SU-DHL-6 (cell line): ENCODE measurements around the gene ARID4A.

Experiments
- H2AFZ ChIP-seq: fragments of 200-600 bp; sonication (generic); 2 replicates; pipeline ENCODE4 v1.6.1; 2014; ENCODE audit warnings: low read depth, mild to moderate bottlenecking, moderate library complexity, mixed read lengths, antibody characterized with exemption, low read length; ENCODE audit not compliant: severe bottlenecking
- H3F3A ChIP-seq: fragments of 200-600 bp; shearing (Covaris generic); 2 replicates; pipeline ENCODE4 v1.6.0; 2016; ENCODE audit warnings: antibody characterized with exemption, mild to moderate bottlenecking; ENCODE audit not compliant: insufficient read depth
- H3K27ac ChIP-seq: fragments of 200-600 bp; sonication (generic); 2 replicates; pipeline ENCODE4 v1.5.1; 2016; ENCODE audit warnings: low read depth, mild to moderate bottlenecking, low read length, moderate library complexity, mixed read lengths
- H3K27me3 ChIP-seq: fragments of 200-600 bp; sonication (generic), shearing (Covaris generic); 2 replicates; pipeline ENCODE4 v1.6.0; 2014; ENCODE audit warnings: mild to moderate bottlenecking, low read length
- H3K36me3 ChIP-seq: fragments of 200-600 bp; sonication (generic); 2 replicates; pipeline ENCODE4 v1.6.1; 2014; ENCODE audit warnings: mild to moderate bottlenecking, low read length, mixed read lengths
- H3K4me2 ChIP-seq: fragments of 300-600, 200-600 bp; shearing (Covaris generic), sonication (generic); 2 replicates; pipeline ENCODE4 v1.6.0; 2014; ENCODE audit warnings: low read length, low read depth, mild to moderate bottlenecking; ENCODE audit not compliant: poor library complexity, severe bottlenecking
- H3K4me3 ChIP-seq: fragments of 200-600 bp; sonication (generic); 2 replicates; pipeline ENCODE4 v1.5.1; 2014; ENCODE audit warnings: antibody characterized with exemption, low read length, mild to moderate bottlenecking, mixed read lengths; ENCODE audit not compliant: insufficient read depth, poor library complexity, severe bottlenecking
- H3K79me2 ChIP-seq: fragments of 200-600 bp; sonication (generic); 2 replicates; pipeline ENCODE4 v1.6.1; 2014; ENCODE audit warnings: mild to moderate bottlenecking, low read length, moderate library complexity; ENCODE audit not compliant: insufficient read depth
- H3K9ac ChIP-seq: fragments of 200-600 bp; sonication (generic); 2 replicates; pipeline ENCODE4 v1.7.0; 2014; ENCODE audit warnings: mild to moderate bottlenecking, low read length
- H3K9me2 ChIP-seq: fragments of 200-600 bp; sonication (generic); replicated peaks from 2 replicates; pipeline ENCODE4 v1.6.1; 2014; ENCODE audit warnings: low read length; ENCODE audit not compliant: insufficient read depth
- H3K9me3 ChIP-seq: fragments of 200-600 bp; sonication (generic); 2 replicates; pipeline ENCODE4 v1.6.1; 2014; ENCODE audit warnings: low read length, mixed read lengths; ENCODE audit not compliant: insufficient read depth
- H4K20me1 ChIP-seq: fragments of 200-600 bp; sonication (generic); 2 replicates; pipeline ENCODE4 v1.6.1; 2014; ENCODE audit warnings: low read depth, mild to moderate bottlenecking, antibody characterized with exemption, low read length, moderate library complexity, mixed read lengths
- EZH2phosphoT487 ChIP-seq: fragments of 200-600 bp; sonication (generic), shearing (Covaris generic); conservative IDR thresholded peaks from 2 replicates; pipeline ENCODE4 v1.6.1; 2018; ENCODE audit warnings: mild to moderate bottlenecking, antibody characterized with exemption, low read length, moderate library complexity, mixed read lengths
- TF ChIP-seq, protein P1 (sequence below): fragments of 200-600 bp; sonication (generic); IDR thresholded peaks from one replicate; pipeline ENCODE4 v1.5.1; 2017; ENCODE audit warnings: antibody characterized with exemption, mild to moderate bottlenecking, low read length, moderate library complexity; ENCODE audit not compliant: insufficient read depth, poor library complexity, severe bottlenecking

Gene ARID4A

GRCh38 chr14:58278177-58278576 lies 20.2 kb upstream of the ARID4A start:
- Histone ChIP-seq H3K27me3 (no peaks in the 10 kb centered on the region), H3K4me2 (no peak overlapping the region), H3K79me2 (peaks cover 90% of the 10 kb centered on the region), H3K9me2 (no peaks in the 10 kb centered on the region), H3F3A (peaks cover 27% of the 10 kb centered on the region), H4K20me1 (peaks cover 4% of the 10 kb centered on the region; the same call in 1 of the 2 replicates), H3K4me3 (no peak overlapping the region), H3K9me3 (no peaks in the 10 kb centered on the region), H3K9ac (no peak overlapping the region), H3K27ac (no peak overlapping the region), H3K36me3 (peaks cover 35% of the 10 kb centered on the region; the same call in 1 of the 2 replicates), H2AFZ (no peak overlapping the region)
- TF ChIP-seq, protein P1, sequence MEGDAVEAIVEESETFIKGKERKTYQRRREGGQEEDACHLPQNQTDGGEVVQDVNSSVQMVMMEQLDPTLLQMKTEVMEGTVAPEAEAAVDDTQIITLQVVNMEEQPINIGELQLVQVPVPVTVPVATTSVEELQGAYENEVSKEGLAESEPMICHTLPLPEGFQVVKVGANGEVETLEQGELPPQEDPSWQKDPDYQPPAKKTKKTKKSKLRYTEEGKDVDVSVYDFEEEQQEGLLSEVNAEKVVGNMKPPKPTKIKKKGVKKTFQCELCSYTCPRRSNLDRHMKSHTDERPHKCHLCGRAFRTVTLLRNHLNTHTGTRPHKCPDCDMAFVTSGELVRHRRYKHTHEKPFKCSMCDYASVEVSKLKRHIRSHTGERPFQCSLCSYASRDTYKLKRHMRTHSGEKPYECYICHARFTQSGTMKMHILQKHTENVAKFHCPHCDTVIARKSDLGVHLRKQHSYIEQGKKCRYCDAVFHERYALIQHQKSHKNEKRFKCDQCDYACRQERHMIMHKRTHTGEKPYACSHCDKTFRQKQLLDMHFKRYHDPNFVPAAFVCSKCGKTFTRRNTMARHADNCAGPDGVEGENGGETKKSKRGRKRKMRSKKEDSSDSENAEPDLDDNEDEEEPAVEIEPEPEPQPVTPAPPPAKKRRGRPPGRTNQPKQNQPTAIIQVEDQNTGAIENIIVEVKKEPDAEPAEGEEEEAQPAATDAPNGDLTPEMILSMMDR: no peak
- no peak for TF ChIP-seq EZH2phosphoT487

GRCh38 chr14:58280954-58281787 lies 17.2 kb upstream of the ARID4A start:
- H3K36me3 ChIP-seq: peaks cover 46% of the 10 kb centered on the region
- H3K9me2 ChIP-seq: no peaks in the 10 kb centered on the region
- 0 out of 2 replicates have a peak, but pooled peaks cover 4% of the 10 kb centered on the region for H4K20me1 ChIP-seq
- no peak overlapping the region for H3K4me3 ChIP-seq
- no peak overlapping the region for H3K27ac ChIP-seq
- H3F3A ChIP-seq: peaks cover 18% of the 10 kb centered on the region
- no peak overlapping the region for H3K9ac ChIP-seq
- no peak overlapping the region for H2AFZ ChIP-seq
- TF ChIP-seq EZH2phosphoT487: no peak
- TF ChIP-seq, protein P1: no peak
- H3K79me2 ChIP-seq: peaks cover 97% of the 10 kb centered on the region
- no peaks in the 10 kb centered on the region for H3K27me3 ChIP-seq
- no peaks in the 10 kb centered on the region for H3K9me3 ChIP-seq
- no peak overlapping the region for H3K4me2 ChIP-seq

- Histone ChIP-seq H3K27me3 (no peaks in the 10 kb centered on the region), H3K9ac (no peak overlapping the region), H3K27ac (no peak overlapping the region), H3K4me2 (no peak overlapping the region), H3K36me3 (peaks cover 49% of the 10 kb centered on the region), H4K20me1 (no peaks in the 10 kb centered on the region), H2AFZ (no peak overlapping the region), H3K9me2 (no peaks in the 10 kb centered on the region), H3K9me3 (no peaks in the 10 kb centered on the region), H3K79me2 (peaks cover 96% of the 10 kb centered on the region), H3F3A (peaks cover 13% of the 10 kb centered on the region), H3K4me3 (no peak overlapping the region)
- no peak for TF ChIP-seq EZH2phosphoT487
- TF ChIP-seq, protein P1: no peak
Observed at GRCh38 chr14:58281969-58282368, 16.4 kb upstream of the ARID4A start.
